A549 (cell line): ENCODE data around the gene HNRNPM. TPM values are rescaled to one million over a fixed set of nuclear protein-coding genes. Genes with fewer than 3 reads are reported as not detected.

Experiments used
- ATAC-seq, 2 experiments: fragments of 200-7000 bp in 1 of 2; fragments of >200 bp in 1 of 2; cut with Nextera tagmentation in 1 of 2; cut with Tn5 transposase in 1 of 2; 3 replicates each; pipeline versions ENCODE4 v1.8.0 to v1.9.1; 2018 to 2020; ENCODE audit warnings: mild to moderate bottlenecking in 1 of 2, moderate library complexity in 1 of 2
- CTCF ChIA-PET: fragments of 300-600 bp; sonication (Branson Sonifier 250); formaldehyde crosslinking; extraction: SDS; loops from one replicate; lab custom pipeline; 2021; ENCODE audit warnings: antibody characterized with exemption, inconsistent platforms; lab: Yijun Ruan, JAX
- POLR2A ChIA-PET: fragments of 350-600 bp; formaldehyde crosslinking; extraction: SDS; loops from one replicate; lab custom pipeline; 2021; ENCODE audit warnings: antibody characterized with exemption, inconsistent platforms; lab: Yijun Ruan, JAX
- DNase-seq, 2 experiments: peaks; one replicate each; pipeline versions ENCODE4 v3.0.0 to v3.0.0-alpha.2; 2011 to 2016; ENCODE audit warnings: low read depth in 1 of 2, low spot score in 1 of 2
- FAIRE-seq: peaks from 2 replicates; lab custom pipeline; 2011; peaks lifted over from hg19 to GRCh38; lab: Jason Lieb, UNC
- H3K27ac ChIP-seq, 2 experiments: fragments of >200 bp; sonication (Bioruptor Twin); formaldehyde crosslinking; 3 replicates each; pipeline ENCODE4 v1.5.1; 2016 to 2017
- H3K4me1 ChIP-seq: fragments of >200 bp; sonication (Bioruptor Twin); formaldehyde crosslinking; 3 replicates; pipeline ENCODE4 v1.6.1; 2016
- H3K4me2 ChIP-seq: fragments of >200 bp; sonication (Bioruptor Twin); formaldehyde crosslinking; 3 replicates; pipeline ENCODE4 v1.6.1; 2016
- H3K4me3 ChIP-seq: fragments of >200 bp; sonication (Bioruptor Twin); formaldehyde crosslinking; 3 replicates; pipeline ENCODE4 v1.5.1; 2016
- H3K9me3 ChIP-seq: fragments of >200 bp; sonication (Bioruptor Twin); formaldehyde crosslinking; 3 replicates; pipeline ENCODE4 v1.6.1; 2016
- ATOH8 ChIP-seq: fragments of 250-450 bp; sonication (Bioruptor Pico); IDR thresholded peaks from 2 replicates; pipeline ENCODE4 v1.5.0; 2020; ENCODE audit warnings: low read depth, mild to moderate bottlenecking, moderate library complexity
- BHLHE40 ChIP-seq: IDR thresholded peaks from 2 replicates; pipeline ENCODE4 v1.6.1; 2012; ENCODE audit warnings: low read depth, low read length, inconsistent platforms
- CEBPB ChIP-seq, 2 experiments: fragments of >200 bp in 1 of 2; sonication (Bioruptor Twin) in 1 of 2; formaldehyde crosslinking in 1 of 2; IDR thresholded peaks; 2 replicates each; pipeline ENCODE4 v1.6.1; 2012 to 2016
- CTCF ChIP-seq: fragments of >200 bp; sonication (Bioruptor Twin); formaldehyde crosslinking; IDR thresholded peaks from 3 replicates; pipeline ENCODE4 v1.5.1; 2016
- ESRRA ChIP-seq: fragments of 150-350 bp; IDR thresholded peaks from 2 replicates; pipeline ENCODE4 v1.6.1; 2014; ENCODE audit warnings: mild to moderate bottlenecking, low read length, borderline replicate concordance
- FOSL2 ChIP-seq, 2 experiments: fragments of 450-650 bp in 1 of 2; fragments of >200 bp in 1 of 2; sonication (Bioruptor Twin) in 1 of 2; formaldehyde crosslinking; IDR thresholded peaks; 2 replicates each; pipeline versions ENCODE4 v1.5.0 to v1.6.1; 2016 to 2020; ENCODE audit warnings: mild to moderate bottlenecking in 1 of 2, moderate library complexity in 1 of 2
- HDAC2 ChIP-seq: fragments of 200-600 bp; sonication (generic); IDR thresholded peaks from 2 replicates; pipeline ENCODE4 v1.6.1; 2016
- HMGXB4 ChIP-seq: fragments of 250-450 bp; sonication (Bioruptor Pico); IDR thresholded peaks from 2 replicates; pipeline ENCODE4 v1.5.0; 2021; ENCODE audit warnings: mild to moderate bottlenecking, moderate library complexity, borderline replicate concordance
- HOXB13 ChIP-seq: fragments of 250-450 bp; sonication (Bioruptor Pico); IDR thresholded peaks from 2 replicates; pipeline ENCODE4 v1.5.0; 2020; ENCODE audit warnings: low read depth, mild to moderate bottlenecking, moderate library complexity
- HOXB5 ChIP-seq: fragments of 250-450 bp; sonication (Bioruptor Pico); IDR thresholded peaks from 2 replicates; pipeline ENCODE4 v1.5.0; 2020; ENCODE audit warnings: mild to moderate bottlenecking, moderate library complexity
- JUN ChIP-seq, 2 experiments: fragments of >200 bp; sonication (Bioruptor Twin); formaldehyde crosslinking; IDR thresholded peaks; 2 replicates in 1 of 2; 3 replicates in 1 of 2; pipeline ENCODE4 v1.6.1; 2016 to 2017
- JUNB ChIP-seq: fragments of >200 bp; sonication (Bioruptor Twin); formaldehyde crosslinking; IDR thresholded peaks from 2 replicates; pipeline ENCODE4 v1.6.1; 2016
- KDM1A ChIP-seq: fragments of 200-600 bp; sonication (generic); IDR thresholded peaks from 2 replicates; pipeline ENCODE4 v1.6.1; 2016; ENCODE audit warnings: low read depth, mild to moderate bottlenecking
- KDM5A ChIP-seq: fragments of 200-600 bp; sonication (generic); IDR thresholded peaks from 2 replicates; pipeline ENCODE4 v1.6.1; 2016; ENCODE audit warnings: antibody characterized with exemption, mild to moderate bottlenecking
- MAX ChIP-seq: IDR thresholded peaks from 2 replicates; pipeline ENCODE4 v1.6.1; 2012
- MYC ChIP-seq: IDR thresholded peaks from 2 replicates; pipeline ENCODE4 v1.6.1; 2012; ENCODE audit warnings: mild to moderate bottlenecking, inconsistent platforms, low read length, improper control_type of control experiment, borderline replicate concordance
- POLR2AphosphoS2 ChIP-seq: conservative IDR thresholded peaks from 2 replicates; pipeline ENCODE4 v1.6.1; 2012; ENCODE audit warnings: low read length, improper control_type of control experiment, inconsistent platforms
- RAD21 ChIP-seq, 2 experiments: fragments of >200 bp in 1 of 2; sonication (Bioruptor Twin) in 1 of 2; formaldehyde crosslinking in 1 of 2; IDR thresholded peaks in 1 of 2; conservative IDR thresholded peaks in 1 of 2; 2 replicates in 1 of 2; 3 replicates in 1 of 2; pipeline ENCODE4 v1.6.1; 2012 to 2018; ENCODE audit warnings: inconsistent platforms in 1 of 2
- RARB ChIP-seq: fragments of 250-450 bp; sonication (Bioruptor Pico); IDR thresholded peaks from 2 replicates; pipeline ENCODE4 v1.8.0; 2021; ENCODE audit warnings: mild to moderate bottlenecking, moderate library complexity
- TP53 ChIP-seq: fragments of 250-450 bp; sonication (Bioruptor Pico); IDR thresholded peaks from 2 replicates; pipeline ENCODE4 v1.5.0; 2021; ENCODE audit warnings: mild to moderate bottlenecking, moderate library complexity
- USF2 ChIP-seq: fragments of 450-650 bp; IDR thresholded peaks from 2 replicates; pipeline ENCODE4 v1.6.1; 2014; ENCODE audit warnings: antibody characterized with exemption
- ZNF302 ChIP-seq: fragments of 250-450 bp; sonication (Bioruptor Pico); IDR thresholded peaks from 2 replicates; pipeline ENCODE4 v1.9.0; 2021; ENCODE audit warnings: inconsistent platforms, mild to moderate bottlenecking, moderate library complexity
- ZSCAN20 ChIP-seq: fragments of 250-450 bp; sonication (Bioruptor Pico); IDR thresholded peaks from 2 replicates; pipeline ENCODE4 v1.8.0; 2022; ENCODE audit warnings: mild to moderate bottlenecking, moderate library complexity
- WGBS: methylation state at CpG from one replicate; pipeline ENCODE4 v1.1.6; 2017; ENCODE audit errors: missing lambda C conversion rate; 5-methylcytosine and 5-hydroxymethylcytosine counted together
- polyA plus RNA-seq, 4 experiments: library from polyadenylated mRNA; depleted of rRNA in 3 of 4; stranded (reverse); fragments of >200 nt; fragmentation: RNase III in 1 of 4; extraction: RNeasy Plus Mini Kit Qiagen cat#74134 plus additional on column Dnase treatment in 1 of 4; gene quantifications; 2 replicates in 3 of 4; 3 replicates in 1 of 4; pipeline ENCODE4 v1.2.3, GENCODE V29; 2011 to 2017

Gene HNRNPM
- polyA plus RNA-seq, 2 of the 4 experiments (the other 2 are of a cell fraction) = 168 to 352 TPM

- no peak overlapping the region for H3K27ac ChIP-seq
- H3K4me2 ChIP-seq = no peak overlapping the region
- no peaks in the 10 kb centered on the region for H3K4me1 ChIP-seq
- FAIRE-seq (no peak), DNase-seq (no peak), ATAC-seq (no peak)
- ChIA-PET POLR2A (no interaction called here), CTCF (interaction anchor here (1.1 kb wide), 1 partner anchor 38 kb away, joined by 4 read pairs; no protein-coding TSS in a partner anchor)
- TF ChIP-seq TP53 (CRISPR knock-in tag) (no peak), FOSL2 (IDR thresholded peaks at IDR 0.05) (no peak), FOSL2 (CRISPR knock-in tag; IDR thresholded peaks at IDR 0.05) (no peak), RARB (CRISPR knock-in tag) (no peak), POLR2AphosphoS2 (no peak), RAD21 (conservative IDR thresholded peaks at IDR 0.05 in 1 of 2, IDR thresholded peaks at IDR 0.05 in 1 of 2) (no peak), ZNF302 (CRISPR knock-in tag) (no peak), ZSCAN20 (CRISPR knock-in tag) (no peak), KDM5A (no peak), HOXB13 (CRISPR knock-in tag) (no peak), ESRRA (no peak), CTCF (no peak), USF2 (no peak), MAX (no peak), BHLHE40 (no peak), KDM1A (no peak), HDAC2 (no peak), CEBPB (IDR thresholded peaks at IDR 0.05) (no peak), HOXB5 (CRISPR knock-in tag) (no peak), ATOH8 (CRISPR knock-in tag) (no peak)
- H3K4me3 ChIP-seq = no peak overlapping the region
- no peaks in the 10 kb centered on the region for H3K9me3 ChIP-seq
- WGBS = 88% methylated on average over 3 of the region's 3 CpGs
Measured at GRCh38 chr19:8468124-8468523, 23.3 kb downstream of the HNRNPM start.

GRCh38 chr19:8468761-8469373 is 24.1 kb downstream of the HNRNPM start:
- CTCF ChIA-PET = no interaction called here

More at GRCh38 chr19:8468761-8469373, 24.1 kb downstream of the HNRNPM start:
- FAIRE-seq (no peak), ATAC-seq (no peak), DNase-seq (no peak)
- H3K4me2 ChIP-seq = no peak overlapping the region
- no peak overlapping the region for H3K27ac ChIP-seq
- no peak for TF ChIP-seq ZNF302 (CRISPR knock-in tag)
- no peak for TF ChIP-seq HMGXB4 (CRISPR knock-in tag)
- TF ChIP-seq MYC = no peak
- no peak for TF ChIP-seq JUNB
- no peak for TF ChIP-seq MAX
- no peak for TF ChIP-seq CEBPB (IDR thresholded peaks at IDR 0.05)
- TF ChIP-seq ZSCAN20 (CRISPR knock-in tag) = no peak
- TF ChIP-seq JUN (IDR thresholded peaks at IDR 0.05) = no peak
- no peaks in the 10 kb centered on the region for H3K4me1 ChIP-seq
- no peak overlapping the region for H3K4me3 ChIP-seq
- POLR2A ChIA-PET = no interaction called here
- H3K9me3 ChIP-seq = no peaks in the 10 kb centered on the region
- WGBS = 94% methylated on average over 8 of the region's 8 CpGs
